Measurements from ENCODE around the gene ABCF2. TPM values are rescaled to one million over a fixed set of nuclear protein-coding genes. Genes with fewer than 3 reads are reported as not detected.

ABCF2 gene
- polyA plus RNA-seq, 1 experiment: 62.5 TPM

DNA sequence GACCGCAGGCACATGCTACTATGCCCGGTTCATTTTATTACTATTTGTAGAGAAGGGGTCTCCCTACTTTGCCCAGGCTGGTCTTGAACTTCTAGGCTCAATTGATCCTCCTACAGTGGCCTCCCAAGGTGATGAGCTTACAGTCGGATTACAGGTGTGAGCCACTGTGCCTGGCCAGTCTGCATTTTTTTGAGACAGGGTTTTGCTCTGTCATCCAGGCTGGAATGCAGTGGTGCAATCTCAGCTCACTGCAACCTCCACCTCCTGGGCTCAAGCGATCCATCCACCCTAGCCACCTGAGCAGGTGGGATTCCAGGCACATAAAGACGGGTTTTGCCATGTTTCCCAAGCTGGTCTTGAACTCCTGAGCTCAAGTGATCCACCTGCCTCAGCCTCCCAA is 14.4 kb downstream of the ABCF2 start:
- TF ChIP-seq, protein P1, sequence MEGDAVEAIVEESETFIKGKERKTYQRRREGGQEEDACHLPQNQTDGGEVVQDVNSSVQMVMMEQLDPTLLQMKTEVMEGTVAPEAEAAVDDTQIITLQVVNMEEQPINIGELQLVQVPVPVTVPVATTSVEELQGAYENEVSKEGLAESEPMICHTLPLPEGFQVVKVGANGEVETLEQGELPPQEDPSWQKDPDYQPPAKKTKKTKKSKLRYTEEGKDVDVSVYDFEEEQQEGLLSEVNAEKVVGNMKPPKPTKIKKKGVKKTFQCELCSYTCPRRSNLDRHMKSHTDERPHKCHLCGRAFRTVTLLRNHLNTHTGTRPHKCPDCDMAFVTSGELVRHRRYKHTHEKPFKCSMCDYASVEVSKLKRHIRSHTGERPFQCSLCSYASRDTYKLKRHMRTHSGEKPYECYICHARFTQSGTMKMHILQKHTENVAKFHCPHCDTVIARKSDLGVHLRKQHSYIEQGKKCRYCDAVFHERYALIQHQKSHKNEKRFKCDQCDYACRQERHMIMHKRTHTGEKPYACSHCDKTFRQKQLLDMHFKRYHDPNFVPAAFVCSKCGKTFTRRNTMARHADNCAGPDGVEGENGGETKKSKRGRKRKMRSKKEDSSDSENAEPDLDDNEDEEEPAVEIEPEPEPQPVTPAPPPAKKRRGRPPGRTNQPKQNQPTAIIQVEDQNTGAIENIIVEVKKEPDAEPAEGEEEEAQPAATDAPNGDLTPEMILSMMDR (IDR thresholded peaks at IDR 0.05; ENCODE audit: insufficient read depth, low read depth, low read length): no peak
- ChIA-PET POLR2A (no interaction called here), CTCF (interaction anchor here (1.2 kb wide), 1 partner anchor 9 kb away, joined by 3 read pairs; no protein-coding TSS in a partner anchor)
- H3K36me3 ChIP-seq (ENCODE audit: control insufficient read depth, insufficient read depth, low read length): peaks cover 15% of the 10 kb centered on the region
- DNase-seq (ENCODE audit: low read depth): no peak
- H3K27me3 ChIP-seq (ENCODE audit: control insufficient read depth, insufficient read depth, low read length): no peaks in the 10 kb centered on the region
- H3K4me3 ChIP-seq (ENCODE audit: low read depth, low read length): no peak overlapping the region

DNA sequence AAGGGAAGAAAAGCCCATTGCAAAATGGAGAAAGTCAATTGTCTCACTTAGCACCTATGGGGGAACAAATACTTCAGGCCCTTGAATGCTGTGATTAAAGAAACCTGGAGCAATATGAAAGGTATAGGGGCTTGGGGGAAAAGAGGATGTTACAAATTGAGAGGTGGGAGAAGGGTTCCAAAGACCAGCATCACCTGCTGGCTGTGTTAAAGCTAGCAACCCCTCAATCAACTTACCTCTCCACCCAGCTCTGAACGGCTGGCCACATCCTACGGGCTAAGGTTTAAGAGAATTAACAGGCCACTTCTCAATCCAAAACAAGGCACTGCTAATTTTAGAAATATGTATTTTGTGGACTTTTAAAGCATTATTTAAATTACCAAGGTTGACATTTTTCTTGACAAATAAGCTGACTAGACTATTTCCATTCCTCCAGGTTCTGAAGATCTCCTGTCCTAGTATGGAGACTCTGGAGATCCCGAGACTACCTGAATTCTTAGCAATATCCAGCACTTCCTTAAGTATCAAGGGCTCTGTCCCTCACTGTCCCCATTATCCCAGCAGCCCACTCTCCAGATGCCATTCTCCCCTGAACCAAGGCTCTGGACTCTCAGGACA is 15.7 kb downstream of the ABCF2 start:
- no peak overlapping the region for H3K4me3 ChIP-seq (ENCODE audit: low read depth, low read length)
- H3K36me3 ChIP-seq (ENCODE audit: control insufficient read depth, insufficient read depth, low read length): peaks cover 13% of the 10 kb centered on the region
- no peaks in the 10 kb centered on the region; the same call in 1 of the 2 replicates for H3K27me3 ChIP-seq (ENCODE audit: control insufficient read depth, insufficient read depth, low read length)
- ChIA-PET POLR2A (no interaction called here), CTCF (interaction anchor here (0.7 kb wide), 1 partner anchor 11 kb away, joined by 3 read pairs; no protein-coding TSS in a partner anchor)
- TF ChIP-seq, protein P1 (IDR thresholded peaks at IDR 0.05; ENCODE audit: insufficient read depth, low read depth, low read length): no peak
- DNase-seq (ENCODE audit: low read depth): no peak

DNA sequence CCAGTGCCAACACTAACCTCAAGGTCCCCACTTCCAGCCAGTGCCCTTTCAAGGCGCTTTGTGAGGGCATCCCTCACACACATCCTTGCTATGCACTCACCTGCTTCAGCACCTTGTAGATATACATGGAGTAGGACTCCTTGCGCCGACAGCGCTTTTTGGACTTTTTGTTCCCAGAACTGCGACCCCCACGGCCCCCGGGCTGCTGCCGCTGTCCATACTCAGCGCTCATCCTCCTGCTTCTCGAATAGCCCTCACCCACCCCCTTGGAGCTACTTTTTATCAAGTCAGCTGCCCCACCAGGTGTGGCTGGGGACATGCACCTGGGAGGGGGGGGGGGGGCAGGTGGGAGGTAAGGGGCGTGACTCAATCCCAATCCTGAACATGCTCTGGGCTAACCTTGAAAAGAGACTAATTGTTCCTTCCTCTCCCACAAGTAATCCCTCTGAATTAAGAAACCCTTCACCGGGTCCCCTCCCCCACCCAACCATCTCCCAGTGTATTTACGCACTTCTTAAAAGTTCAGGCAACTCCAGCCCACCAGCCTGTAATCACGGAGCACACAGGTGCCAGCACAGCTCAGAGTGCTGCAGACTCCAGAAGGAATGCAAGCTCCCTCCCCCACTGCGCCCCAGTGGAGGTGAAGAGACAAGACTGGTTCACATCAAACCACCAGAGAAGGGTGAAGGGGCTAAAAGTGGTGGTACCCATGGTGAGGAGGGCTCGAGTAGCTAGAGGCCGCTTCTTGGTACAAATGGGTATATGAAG is 16.7 kb downstream of the ABCF2 start, which contains the start of gene H2BK1:
H2BK1 (minus strand) TSS at position 402 of the 768 bp plus-strand sequence; CDS start at position 232, 170 bp downstream.
- ChIA-PET CTCF (interaction anchor here (0.7 kb wide), 1 partner anchor 12 kb away, joined by 3 read pairs; no protein-coding TSS in a partner anchor), POLR2A (no interaction called here)
- Histone ChIP-seq H3K27me3 (ENCODE audit: control insufficient read depth, insufficient read depth, low read length) (peaks cover 2% of the 10 kb centered on the region; the same call in 1 of the 2 replicates), H3K36me3 (ENCODE audit: control insufficient read depth, insufficient read depth, low read length) (peaks cover 7% of the 10 kb centered on the region), H3K4me3 (ENCODE audit: low read depth, low read length) (no peak within 1 kb of the TSS)
- no peak for DNase-seq (ENCODE audit: low read depth)
- TF ChIP-seq, protein P1 (IDR thresholded peaks at IDR 0.05; ENCODE audit: insufficient read depth, low read depth, low read length): no peak

DNA sequence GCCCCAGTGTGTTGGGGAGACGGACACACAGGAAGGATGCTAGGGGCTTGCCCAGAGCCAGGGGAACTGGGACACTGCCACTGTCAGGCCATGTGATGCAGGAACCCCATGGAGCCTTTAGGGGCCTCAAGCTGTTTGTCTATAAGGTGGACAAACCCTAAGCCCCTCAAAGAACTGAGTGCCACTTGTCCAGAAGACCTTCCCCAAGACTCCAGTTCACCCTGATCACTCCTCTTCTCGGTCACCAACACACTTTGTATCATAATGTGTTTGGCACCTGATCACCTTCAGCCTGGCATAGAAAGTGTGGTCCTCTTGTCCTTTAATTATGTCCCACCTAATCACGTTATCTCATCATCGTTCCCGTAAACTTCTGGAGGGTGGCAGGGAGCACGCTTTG is 17.4 kb downstream of the ABCF2 start:
- Histone ChIP-seq H3K27me3 (ENCODE audit: control insufficient read depth, insufficient read depth, low read length) (peaks cover 5% of the 10 kb centered on the region; the same call in 1 of the 2 replicates), H3K4me3 (ENCODE audit: low read depth, low read length) (no peak overlapping the region), H3K36me3 (ENCODE audit: control insufficient read depth, insufficient read depth, low read length) (peaks cover 3% of the 10 kb centered on the region)
- DNase-seq (ENCODE audit: low read depth): no peak
- CTCF ChIA-PET: no interaction called here
- TF ChIP-seq, protein P1 (IDR thresholded peaks at IDR 0.05; ENCODE audit: insufficient read depth, low read depth, low read length): no peak
- POLR2A ChIA-PET: no interaction called here

DNA sequence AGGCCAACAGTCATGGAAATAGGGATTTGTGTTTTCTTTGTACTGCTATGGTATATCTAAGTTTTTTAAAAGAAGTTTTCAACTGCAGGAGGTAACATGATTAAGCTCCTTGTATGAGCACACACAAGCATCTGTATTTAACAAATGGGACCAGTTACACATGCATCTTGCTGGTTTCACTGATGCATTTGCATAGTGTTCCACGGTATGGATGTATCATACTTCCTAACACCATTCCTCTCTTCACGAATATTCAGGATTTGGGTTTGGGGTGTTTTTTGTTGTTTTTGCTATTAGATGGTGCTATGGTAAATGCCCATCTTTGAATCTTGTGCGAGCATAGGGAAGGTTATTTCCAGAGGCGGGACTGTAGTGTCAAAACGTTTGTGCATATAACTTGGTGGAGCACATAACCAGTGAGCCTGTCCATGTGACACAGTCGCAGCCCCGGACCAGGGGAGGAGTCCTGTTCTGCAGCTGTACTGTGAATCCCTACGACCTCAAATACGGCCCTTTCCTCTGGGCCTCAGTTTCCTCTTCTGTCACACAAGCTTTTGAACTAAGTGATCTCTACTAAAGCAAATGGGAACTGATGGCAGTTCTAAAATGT is 18.6 kb downstream of the ABCF2 start:
- no peak overlapping the region for H3K4me3 ChIP-seq (ENCODE audit: low read depth, low read length)
- DNase-seq (ENCODE audit: low read depth): no peak
- ChIA-PET POLR2A (no interaction called here), CTCF (no interaction called here)
- H3K36me3 ChIP-seq (ENCODE audit: control insufficient read depth, insufficient read depth, low read length): no peaks in the 10 kb centered on the region
- TF ChIP-seq, protein P1 (IDR thresholded peaks at IDR 0.05; ENCODE audit: insufficient read depth, low read depth, low read length): no peak
- peaks cover 7% of the 10 kb centered on the region; the same call in 1 of the 2 replicates for H3K27me3 ChIP-seq (ENCODE audit: control insufficient read depth, insufficient read depth, low read length)

Measured in BJ (cell line).